LNCAP (cell line): ENCODE measurements around the gene PRR36.

Experiments used
- TF ChIP-seq, protein P1 (sequence below): fragments of 450-650 bp; IDR thresholded peaks from 2 replicates; pipeline ENCODE4 v1.5.1; 2017; ENCODE audit warnings: mild to moderate bottlenecking

Gene PRR36

DNA sequence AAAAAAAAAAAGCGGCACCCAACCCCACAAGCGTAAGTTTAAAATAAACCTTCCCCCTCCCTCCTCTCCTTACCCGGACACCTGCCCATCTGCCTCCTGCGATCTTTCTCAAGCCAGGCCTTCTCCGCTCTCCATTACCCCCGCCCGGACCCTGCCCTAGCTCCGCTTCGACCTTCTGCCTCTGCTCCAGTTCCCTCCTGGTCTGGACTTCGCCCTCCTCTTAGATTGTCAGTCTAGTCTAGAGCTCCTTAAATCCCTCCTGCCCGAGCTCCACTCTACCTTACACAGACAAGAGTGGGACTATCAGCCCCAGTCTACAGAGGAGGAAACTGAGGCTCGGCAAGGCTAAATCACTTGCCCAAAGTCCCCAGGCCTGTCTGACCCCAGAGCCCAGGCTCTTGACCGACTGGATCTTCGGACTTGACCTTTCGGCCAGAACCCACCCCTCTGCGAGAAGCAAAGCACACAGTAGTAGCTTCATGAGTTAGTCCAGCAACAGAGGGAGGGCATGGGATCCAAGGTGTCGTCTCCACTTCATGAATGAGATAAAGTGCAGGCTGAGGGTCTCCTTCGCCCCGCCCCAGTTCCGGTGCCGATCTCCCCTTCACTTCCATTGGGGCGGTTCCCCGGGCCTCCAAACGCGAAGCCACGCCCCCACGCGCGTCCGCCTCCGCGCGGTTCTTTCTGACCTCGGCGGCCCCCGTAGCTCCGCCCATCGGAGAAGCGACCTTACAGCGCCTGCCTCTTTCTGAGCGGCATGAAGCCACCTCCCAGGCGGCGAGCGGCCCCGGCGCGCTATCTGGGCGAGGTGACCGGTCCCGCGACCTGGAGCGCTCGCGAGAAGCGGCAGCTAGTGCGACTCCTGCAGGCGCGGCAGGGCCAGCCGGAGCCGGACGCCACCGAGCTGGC is 45.7 kb upstream of the PRR36 start, which contains the start of gene SNAPC2:
Gene SNAPC2 (plus strand): TSS at position 729 of the 909 bp plus-strand sequence. CDS start 29 bp downstream, at position 758.
- TF ChIP-seq, protein P1, sequence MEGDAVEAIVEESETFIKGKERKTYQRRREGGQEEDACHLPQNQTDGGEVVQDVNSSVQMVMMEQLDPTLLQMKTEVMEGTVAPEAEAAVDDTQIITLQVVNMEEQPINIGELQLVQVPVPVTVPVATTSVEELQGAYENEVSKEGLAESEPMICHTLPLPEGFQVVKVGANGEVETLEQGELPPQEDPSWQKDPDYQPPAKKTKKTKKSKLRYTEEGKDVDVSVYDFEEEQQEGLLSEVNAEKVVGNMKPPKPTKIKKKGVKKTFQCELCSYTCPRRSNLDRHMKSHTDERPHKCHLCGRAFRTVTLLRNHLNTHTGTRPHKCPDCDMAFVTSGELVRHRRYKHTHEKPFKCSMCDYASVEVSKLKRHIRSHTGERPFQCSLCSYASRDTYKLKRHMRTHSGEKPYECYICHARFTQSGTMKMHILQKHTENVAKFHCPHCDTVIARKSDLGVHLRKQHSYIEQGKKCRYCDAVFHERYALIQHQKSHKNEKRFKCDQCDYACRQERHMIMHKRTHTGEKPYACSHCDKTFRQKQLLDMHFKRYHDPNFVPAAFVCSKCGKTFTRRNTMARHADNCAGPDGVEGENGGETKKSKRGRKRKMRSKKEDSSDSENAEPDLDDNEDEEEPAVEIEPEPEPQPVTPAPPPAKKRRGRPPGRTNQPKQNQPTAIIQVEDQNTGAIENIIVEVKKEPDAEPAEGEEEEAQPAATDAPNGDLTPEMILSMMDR = no peak

DNA sequence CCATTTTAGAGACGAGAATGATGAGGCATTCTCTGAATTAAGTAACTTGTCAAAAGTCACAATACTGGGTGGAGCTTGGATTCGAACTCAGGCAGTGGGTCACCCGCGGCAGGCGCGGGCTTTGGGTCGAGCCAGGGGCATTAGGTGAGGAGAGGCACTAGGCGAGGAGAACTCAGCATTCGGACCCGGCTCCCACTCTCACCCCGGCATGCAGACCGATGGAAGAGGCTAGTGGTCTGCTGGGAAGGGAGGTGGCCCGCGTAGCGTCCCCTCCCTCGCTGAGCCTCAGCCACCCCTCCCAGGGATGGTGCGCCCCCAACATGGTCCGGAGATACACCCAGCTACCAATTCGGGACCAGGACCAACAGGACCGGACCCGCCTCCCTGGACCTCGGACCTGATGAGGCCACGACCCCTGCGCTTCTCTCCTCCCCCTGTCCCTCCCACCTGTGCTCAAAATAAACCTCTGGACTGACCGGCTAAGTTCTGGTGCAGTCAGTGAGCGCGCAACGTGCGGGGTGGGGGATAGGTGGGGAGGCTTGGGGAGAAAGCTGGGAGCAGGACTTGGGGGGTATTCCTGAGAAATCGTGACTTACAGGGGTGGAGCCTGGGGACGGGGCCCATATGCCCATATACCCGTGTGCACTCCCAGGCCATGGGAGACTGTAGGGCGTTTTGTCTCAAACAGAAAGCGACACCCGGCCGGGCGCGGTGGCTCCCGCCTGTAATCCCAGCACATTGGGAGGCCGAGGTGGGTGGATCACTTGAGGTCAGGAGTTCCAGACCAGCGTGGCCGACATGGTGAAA is 44.6 kb upstream of the PRR36 start:
- TF ChIP-seq, protein P1 = no peak

GRCh38 chr19:7917267-7918061 is 43.3 kb upstream of the PRR36 start:
- TF ChIP-seq, protein P1 = no peak

DNA sequence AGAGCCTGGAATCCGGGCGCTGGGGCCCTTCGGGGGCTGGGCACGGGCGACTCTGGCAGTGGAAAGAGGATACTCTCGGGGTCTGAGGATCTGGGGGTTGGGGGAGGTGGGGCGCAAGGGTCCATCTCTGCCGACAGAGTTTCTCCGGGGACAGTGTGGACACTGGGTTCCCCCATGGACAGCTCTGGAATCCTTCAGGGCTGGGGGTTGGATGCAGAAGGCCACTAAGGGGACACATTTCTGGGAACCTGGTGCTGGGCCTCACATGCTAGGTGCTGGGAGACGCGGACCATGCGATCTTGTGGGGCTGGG is 42.7 kb upstream of the PRR36 start:
- TF ChIP-seq, protein P1 = no peak

GRCh38 chr19:7916103-7916954 is 42.1 kb upstream of the PRR36 start:
- TF ChIP-seq, protein P1 = no peak

DNA sequence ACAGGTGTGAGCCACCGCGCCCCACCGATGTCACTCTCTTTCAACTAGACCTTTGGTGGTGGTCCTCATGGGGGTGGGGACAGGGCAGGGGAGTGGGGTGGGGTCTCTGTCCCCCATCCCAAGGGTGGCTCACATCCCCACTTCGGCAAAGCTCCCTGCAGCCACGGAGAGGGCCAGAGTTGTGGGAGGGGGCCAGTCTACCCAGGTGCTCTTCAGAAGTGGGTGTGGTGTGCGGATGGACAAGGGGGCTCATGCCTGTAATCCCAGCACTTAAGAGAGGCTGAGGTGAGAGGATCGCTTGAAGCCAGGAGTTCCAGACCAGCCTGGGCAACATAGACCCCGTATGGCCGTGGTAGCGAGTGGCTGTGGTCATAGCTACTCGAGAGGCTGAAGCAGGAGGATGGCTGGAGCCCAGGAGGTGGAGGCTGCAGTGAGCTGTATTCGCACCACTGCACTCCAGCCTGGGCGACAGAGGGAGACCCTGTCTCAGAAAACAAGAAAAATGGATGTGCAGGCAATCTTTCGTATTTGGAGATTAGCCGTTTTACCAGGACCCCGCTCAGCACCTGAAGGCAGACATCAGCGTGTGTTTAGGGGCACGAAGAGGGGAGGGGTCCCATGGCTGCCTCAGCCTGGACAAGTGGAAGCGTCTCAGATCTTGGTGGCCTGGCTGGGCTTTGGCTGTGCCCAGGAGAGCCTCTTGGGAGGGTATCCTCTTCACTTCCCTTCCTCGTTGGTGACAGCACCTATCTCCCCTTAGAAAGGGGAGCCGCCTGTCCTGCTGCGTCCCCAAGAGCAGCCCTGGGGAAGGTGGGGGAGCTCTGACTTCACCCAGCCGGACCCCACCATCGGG is 41.3 kb upstream of the PRR36 start:
- TF ChIP-seq, protein P1 = no peak
